Measurements from ENCODE around the gene LINC01488. TPM values are rescaled to one million over a fixed set of nuclear protein-coding genes. Genes with fewer than 3 reads are reported as not detected.

LINC01488 gene
- not detected in 2 replicates for total RNA-seq

DNA sequence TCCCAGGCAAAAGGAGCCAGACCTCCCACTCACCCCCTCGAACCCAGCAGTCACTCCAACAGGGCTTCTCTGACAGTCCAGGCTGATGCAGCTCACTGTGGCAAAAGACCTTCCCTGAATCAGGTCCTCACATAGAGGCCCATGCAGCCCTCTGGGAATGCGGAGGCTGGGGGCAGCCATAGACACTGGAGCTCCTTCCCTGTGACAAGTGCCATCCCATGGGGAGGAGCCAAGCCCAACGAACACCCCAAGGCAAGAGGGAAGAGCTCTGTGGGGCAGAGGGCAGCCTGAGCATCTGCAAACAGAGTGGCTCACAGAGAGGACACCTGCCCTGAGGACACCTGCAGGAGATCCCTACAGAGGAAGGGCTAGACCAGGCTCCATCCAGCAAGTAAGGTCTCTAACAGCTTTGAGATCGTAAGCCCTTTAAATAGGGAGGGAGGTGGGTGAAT is at the start of gene LINC01488:
Gene LINC01488 (plus strand): TSS at position 271 of the 452 bp plus-strand sequence.

Other genes starting within 250 kb of the LINC01488 start
- gene MYEOV, start 187.5 kb upstream of the LINC01488 start, total RNA-seq: 1.4 and 4.9 TPM in 2 replicates
- 336 and 341 TPM in 2 replicates for gene CCND1, start 159.5 kb downstream of the LINC01488 start, total RNA-seq
- gene LTO1, start 193.7 kb downstream of the LINC01488 start, total RNA-seq: 24.6 and 27.5 TPM in 2 replicates
- not detected in 2 replicates for gene FGF19, start 222.4 kb downstream of the LINC01488 start, total RNA-seq

Measured in bronchial smooth muscle cell (primary cell).